Measurements from ENCODE around the gene BYSL. TPM values are rescaled to one million over a fixed set of nuclear protein-coding genes. Genes with fewer than 3 reads are reported as not detected.
A peak's percentile ranks its signal among the peaks of the same experiment; 100 is the strongest.

The BYSL gene
- polyA plus RNA-seq, 1 donor from 2014 or later: 19.8 TPM

DNA sequence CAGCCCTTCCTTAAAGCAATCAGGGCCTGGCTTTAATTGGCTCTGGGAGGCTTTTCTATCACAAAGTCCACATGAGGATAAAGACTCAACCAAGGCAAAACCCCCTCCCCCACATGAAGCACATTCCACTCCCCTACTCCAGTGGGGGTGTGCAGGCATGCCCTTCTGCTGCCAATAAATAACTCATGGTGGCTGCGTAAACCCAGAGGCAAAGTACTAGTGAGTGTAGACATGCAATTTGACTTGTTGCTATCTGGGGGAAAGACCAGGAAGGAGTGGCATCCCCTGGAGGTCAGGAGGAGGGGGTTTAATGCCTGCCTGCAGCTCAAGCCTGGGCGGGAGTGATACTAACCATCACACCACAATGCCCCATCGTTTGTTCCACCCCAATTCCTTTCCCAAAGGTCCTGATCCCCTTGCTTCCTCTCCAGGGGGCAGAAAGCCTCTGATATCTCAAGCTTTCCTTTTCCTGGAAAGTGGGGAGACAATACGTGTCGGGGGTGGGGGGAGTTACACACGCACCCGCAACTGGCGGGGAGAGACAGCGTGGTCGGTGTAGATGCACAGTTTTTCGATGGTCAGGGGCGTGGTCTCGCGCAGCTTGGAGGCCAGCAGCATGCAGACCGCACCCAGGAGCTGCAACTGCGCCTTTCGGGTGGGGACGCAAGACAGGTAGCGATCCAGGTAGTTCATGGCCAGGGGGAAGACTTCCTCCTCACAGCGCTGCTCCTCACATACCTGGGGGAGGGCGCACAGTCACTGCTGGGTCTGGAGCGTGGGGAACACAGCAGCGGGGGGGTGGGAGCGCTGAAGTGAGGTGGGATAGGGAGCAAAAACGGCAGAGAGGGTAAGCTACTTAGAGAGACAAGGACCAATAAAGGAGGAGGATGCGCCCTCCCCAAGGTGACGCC, 18.8 kb downstream of the BYSL start:
- Histone ChIP-seq H3K9ac (ENCODE audit: low read length) (peak overlapping the region; percentile 70), H3K79me2 (replicated peaks; ENCODE audit: insufficient read depth, low read length) (no peaks in the 10 kb centered on the region), H4K20me1 (ENCODE audit: insufficient read depth) (no peaks in the 10 kb centered on the region), H3K27me3 (ENCODE audit: insufficient read depth, low read depth, low read length) (no peaks in the 10 kb centered on the region), H3K4me2 (ENCODE audit: low read length) (peak overlapping the region; percentile 76), H3K36me3 (ENCODE audit: insufficient read depth, low read length) (no peaks in the 10 kb centered on the region), H2AFZ (ENCODE audit: low read depth, low read length) (peak overlapping the region; percentile 29), H3F3A (ENCODE audit: insufficient read depth, low read length, poor library complexity, severe bottlenecking) (no peaks in the 10 kb centered on the region), H3K9me2 (ENCODE audit: insufficient read depth, low read length) (no peaks in the 10 kb centered on the region), H3K27ac (ENCODE audit: low read length) (no peak overlapping the region), H3K9me3 (ENCODE audit: low read length) (no peaks in the 10 kb centered on the region), H3K4me3 (ENCODE audit: low read length) (peak overlapping the region; percentile 80)
- TF ChIP-seq RAD21 (conservative IDR thresholded peaks at IDR 0.05) (no peak), EP300 (conservative IDR thresholded peaks at IDR 0.05; ENCODE audit: poor library complexity, severe bottlenecking) (no peak), POLR2AphosphoS5 (IDR thresholded peaks at IDR 0.05) (no peak), MXI1 (conservative IDR thresholded peaks at IDR 0.05; ENCODE audit: poor library complexity, severe bottlenecking) (no peak), TAF1 (IDR thresholded peaks at IDR 0.05; ENCODE audit: low read depth) (no peak), EZH2 (IDR thresholded peaks at IDR 0.05; ENCODE audit: borderline replicate concordance, insufficient read depth, low read length, poor library complexity, severe bottlenecking) (no peak), SMC3 (conservative IDR thresholded peaks at IDR 0.05; ENCODE audit: poor library complexity) (no peak)
- TF ChIP-seq, protein P1, sequence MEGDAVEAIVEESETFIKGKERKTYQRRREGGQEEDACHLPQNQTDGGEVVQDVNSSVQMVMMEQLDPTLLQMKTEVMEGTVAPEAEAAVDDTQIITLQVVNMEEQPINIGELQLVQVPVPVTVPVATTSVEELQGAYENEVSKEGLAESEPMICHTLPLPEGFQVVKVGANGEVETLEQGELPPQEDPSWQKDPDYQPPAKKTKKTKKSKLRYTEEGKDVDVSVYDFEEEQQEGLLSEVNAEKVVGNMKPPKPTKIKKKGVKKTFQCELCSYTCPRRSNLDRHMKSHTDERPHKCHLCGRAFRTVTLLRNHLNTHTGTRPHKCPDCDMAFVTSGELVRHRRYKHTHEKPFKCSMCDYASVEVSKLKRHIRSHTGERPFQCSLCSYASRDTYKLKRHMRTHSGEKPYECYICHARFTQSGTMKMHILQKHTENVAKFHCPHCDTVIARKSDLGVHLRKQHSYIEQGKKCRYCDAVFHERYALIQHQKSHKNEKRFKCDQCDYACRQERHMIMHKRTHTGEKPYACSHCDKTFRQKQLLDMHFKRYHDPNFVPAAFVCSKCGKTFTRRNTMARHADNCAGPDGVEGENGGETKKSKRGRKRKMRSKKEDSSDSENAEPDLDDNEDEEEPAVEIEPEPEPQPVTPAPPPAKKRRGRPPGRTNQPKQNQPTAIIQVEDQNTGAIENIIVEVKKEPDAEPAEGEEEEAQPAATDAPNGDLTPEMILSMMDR (IDR thresholded peaks at IDR 0.05; ENCODE audit: poor library complexity, severe bottlenecking): no peak
- TF ChIP-seq, protein P2, sequence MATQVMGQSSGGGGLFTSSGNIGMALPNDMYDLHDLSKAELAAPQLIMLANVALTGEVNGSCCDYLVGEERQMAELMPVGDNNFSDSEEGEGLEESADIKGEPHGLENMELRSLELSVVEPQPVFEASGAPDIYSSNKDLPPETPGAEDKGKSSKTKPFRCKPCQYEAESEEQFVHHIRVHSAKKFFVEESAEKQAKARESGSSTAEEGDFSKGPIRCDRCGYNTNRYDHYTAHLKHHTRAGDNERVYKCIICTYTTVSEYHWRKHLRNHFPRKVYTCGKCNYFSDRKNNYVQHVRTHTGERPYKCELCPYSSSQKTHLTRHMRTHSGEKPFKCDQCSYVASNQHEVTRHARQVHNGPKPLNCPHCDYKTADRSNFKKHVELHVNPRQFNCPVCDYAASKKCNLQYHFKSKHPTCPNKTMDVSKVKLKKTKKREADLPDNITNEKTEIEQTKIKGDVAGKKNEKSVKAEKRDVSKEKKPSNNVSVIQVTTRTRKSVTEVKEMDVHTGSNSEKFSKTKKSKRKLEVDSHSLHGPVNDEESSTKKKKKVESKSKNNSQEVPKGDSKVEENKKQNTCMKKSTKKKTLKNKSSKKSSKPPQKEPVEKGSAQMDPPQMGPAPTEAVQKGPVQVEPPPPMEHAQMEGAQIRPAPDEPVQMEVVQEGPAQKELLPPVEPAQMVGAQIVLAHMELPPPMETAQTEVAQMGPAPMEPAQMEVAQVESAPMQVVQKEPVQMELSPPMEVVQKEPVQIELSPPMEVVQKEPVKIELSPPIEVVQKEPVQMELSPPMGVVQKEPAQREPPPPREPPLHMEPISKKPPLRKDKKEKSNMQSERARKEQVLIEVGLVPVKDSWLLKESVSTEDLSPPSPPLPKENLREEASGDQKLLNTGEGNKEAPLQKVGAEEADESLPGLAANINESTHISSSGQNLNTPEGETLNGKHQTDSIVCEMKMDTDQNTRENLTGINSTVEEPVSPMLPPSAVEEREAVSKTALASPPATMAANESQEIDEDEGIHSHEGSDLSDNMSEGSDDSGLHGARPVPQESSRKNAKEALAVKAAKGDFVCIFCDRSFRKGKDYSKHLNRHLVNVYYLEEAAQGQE (IDR thresholded peaks at IDR 0.05; ENCODE audit: borderline replicate concordance): no peak

DNA sequence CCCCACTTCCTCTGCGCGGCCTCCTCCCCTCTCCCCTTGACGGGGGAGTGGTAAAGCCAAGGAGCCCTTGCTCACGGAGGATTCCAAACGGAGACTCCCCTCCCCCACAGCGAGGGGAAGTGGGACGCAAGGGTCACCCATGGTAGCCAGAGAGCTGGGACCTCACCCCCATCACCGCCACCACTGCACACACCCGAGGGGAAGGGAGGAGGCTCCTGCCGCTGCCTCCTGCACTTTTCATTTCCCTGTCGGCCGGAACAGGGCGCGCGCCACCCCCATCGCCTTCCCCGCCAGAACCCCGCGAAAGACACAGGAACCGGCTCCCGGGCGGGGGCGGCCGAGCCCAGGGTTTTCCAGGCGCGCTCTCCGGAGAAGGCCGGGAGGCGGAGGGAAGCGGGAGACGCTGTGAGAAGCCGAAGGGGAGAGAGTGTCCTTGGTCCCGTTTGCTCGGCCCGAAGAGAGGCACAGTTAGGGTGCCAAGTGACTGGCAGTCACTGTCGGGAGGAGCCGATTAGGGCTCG, 19.5 kb downstream of the BYSL start:
- peak overlapping the region; percentile 29 for H2AFZ ChIP-seq (ENCODE audit: low read depth, low read length)
- no peaks in the 10 kb centered on the region for H4K20me1 ChIP-seq (ENCODE audit: insufficient read depth)
- H3K4me2 ChIP-seq (ENCODE audit: low read length): peak overlapping the region; percentile 76
- H3K9me2 ChIP-seq (ENCODE audit: insufficient read depth, low read length): no peaks in the 10 kb centered on the region
- no peaks in the 10 kb centered on the region for H3K9me3 ChIP-seq (ENCODE audit: low read length)
- H3K36me3 ChIP-seq (ENCODE audit: insufficient read depth, low read length): no peaks in the 10 kb centered on the region
- peak overlapping the region; percentile 44 for H3K27ac ChIP-seq (ENCODE audit: low read length)
- H3K9ac ChIP-seq (ENCODE audit: low read length): peak overlapping the region; percentile 70
- TF ChIP-seq POLR2AphosphoS5 (IDR thresholded peaks at IDR 0.05) (no peak), MXI1 (conservative IDR thresholded peaks at IDR 0.05; ENCODE audit: poor library complexity, severe bottlenecking) (no peak), EZH2 (IDR thresholded peaks at IDR 0.05; ENCODE audit: borderline replicate concordance, insufficient read depth, low read length, poor library complexity, severe bottlenecking) (no peak), TAF1 (IDR thresholded peaks at IDR 0.05; ENCODE audit: low read depth) (no peak), RAD21 (conservative IDR thresholded peaks at IDR 0.05) (no peak)
- TF ChIP-seq, protein P2 (IDR thresholded peaks at IDR 0.05; ENCODE audit: borderline replicate concordance): no peak
- TF ChIP-seq, protein P1 (IDR thresholded peaks at IDR 0.05; ENCODE audit: poor library complexity, severe bottlenecking): no peak
- H3K27me3 ChIP-seq (ENCODE audit: insufficient read depth, low read depth, low read length): no peaks in the 10 kb centered on the region
- H3K79me2 ChIP-seq (replicated peaks; ENCODE audit: insufficient read depth, low read length): no peaks in the 10 kb centered on the region
- no peaks in the 10 kb centered on the region for H3F3A ChIP-seq (ENCODE audit: insufficient read depth, low read length, poor library complexity, severe bottlenecking)
- peak overlapping the region; percentile 80 for H3K4me3 ChIP-seq (ENCODE audit: low read length)
